ENCODE measurements around the gene NFILZ.

- TF ChIP-seq ARNTL (CRISPR knock-in tag; IDR thresholded peaks at IDR 0.05; ENCODE audit: borderline replicate concordance, low read depth) = no peak
- no peak for TF ChIP-seq ZC3H10 (CRISPR knock-in tag; IDR thresholded peaks at IDR 0.05)
- no peak for TF ChIP-seq OSR1 (CRISPR knock-in tag; IDR thresholded peaks at IDR 0.05)
- no peak for TF ChIP-seq TSHZ2 (CRISPR knock-in tag; IDR thresholded peaks at IDR 0.05)
- TF ChIP-seq CSDC2 (CRISPR knock-in tag; IDR thresholded peaks at IDR 0.05) = no peak
- TF ChIP-seq CREB5 (CRISPR knock-in tag; IDR thresholded peaks at IDR 0.05; ENCODE audit: low read depth) = no peak
- no peak for TF ChIP-seq ZNF565 (CRISPR knock-in tag; conservative IDR thresholded peaks at IDR 0.05; ENCODE audit: low read depth)
Observed at GRCh38 chr19:8655340-8655709, 24.9 kb downstream of the NFILZ start.
